Measurements from ENCODE around the gene ARHGAP24. TPM values are rescaled to one million over a fixed set of nuclear protein-coding genes. Genes with fewer than 3 reads are reported as not detected.

Gene ARHGAP24
- total and polyA plus RNA-seq, 10 of the 15 experiments (the other 5 are each of a cell fraction or from before 2014, with no cell fraction given), result 0.10 to 4.2 (median 0.52) TPM

GRCh38 chr4:85684676-85685075 lies 209.7 kb downstream of the ARHGAP24 start:
- peaks cover 12% of the 10 kb centered on the region for H3K4me1 ChIP-seq (ENCODE audit: control insufficient read depth, insufficient read depth, low read length)
- no peaks in the 10 kb centered on the region for H3K36me3 ChIP-seq (ENCODE audit: control insufficient read depth in 2 of 2, insufficient read depth in 2 of 2, low read length in 1 of 2)
- H3K4me3 ChIP-seq, result no peak overlapping the region
- no TSS peak for BruUV-seq (replicated peaks)
- in situ Hi-C loops (cut with MboI), result no loop called here
- ChIA-PET SMC1A (ENCODE audit: uncharacterized antibody, unreplicated experiment) (interaction anchor here (1.4 kb wide), 1 partner anchor 140 kb away, joined by 3 read pairs; no protein-coding TSS in a partner anchor), CTCF (interaction anchor here (1.2 to 1.8 kb wide), 2 partner anchors 14 to 63 kb away, joined by 3 to 4 read pairs; no protein-coding TSS in a partner anchor), RAD21 (ENCODE audit: unreplicated experiment) (no interaction called here), POLR2A (no interaction called here)
- FAIRE-seq (no peak), ATAC-seq (no peak), DNase-seq (ENCODE audit: low read depth, low spot score) (no peak)
- intact Hi-C loops (cut with micrococcal nuclease; ENCODE audit: unreplicated experiment), result no loop called here
- no peak for TF ChIP-seq ZNF687 (IDR thresholded peaks at IDR 0.05)
- TF ChIP-seq ZBTB4 (CRISPR knock-in tag; IDR thresholded peaks at IDR 0.05), result no peak
- TF ChIP-seq ZBED1 (IDR thresholded peaks at IDR 0.05; ENCODE audit: borderline replicate concordance), result no peak
- TF ChIP-seq POLR2AphosphoS2 (IDR thresholded peaks at IDR 0.05; ENCODE audit: low read depth, low read length), result no peak
- 81% methylated on average over 1 of the region's 1 CpG for WGBS (ENCODE audit: insufficient coverage, insufficient replicate concordance, low lambda C conversion rate, missing lambda C conversion rate)
- H4K20me1 ChIP-seq (ENCODE audit: control insufficient read depth, insufficient read depth), result no peaks in the 10 kb centered on the region
- no peak overlapping the region for H3K9ac ChIP-seq (ENCODE audit: control insufficient read depth, insufficient read depth, low read length)
- H3K79me2 ChIP-seq (ENCODE audit: control insufficient read depth, insufficient read depth, low read length), result no peaks in the 10 kb centered on the region
- no peaks in the 10 kb centered on the region for H3K27me3 ChIP-seq (replicated peaks in 1 of 2; ENCODE audit: control insufficient read depth in 2 of 2, insufficient read depth in 2 of 2, low read length in 1 of 2)
- H2AFZ ChIP-seq (ENCODE audit: control insufficient read depth, low read depth, low read length), result no peak overlapping the region
- no peaks in the 10 kb centered on the region; the same call in 2 of the 3 replicates for H3K9me3 ChIP-seq (replicated peaks; ENCODE audit: control insufficient read depth, insufficient read depth, low read length)
- no peak overlapping the region for H3K27ac ChIP-seq (ENCODE audit: control insufficient read depth, insufficient read depth)
- no peak overlapping the region for H3K4me2 ChIP-seq (ENCODE audit: control insufficient read depth, insufficient read depth)
